GM12878 (cell line): ENCODE results near the gene DBNL.
"Not testable (repeated sequence)": the region's sequence is repeated elsewhere in the genome, so short reads cannot be mapped to it uniquely, and the experiment has no call there.

Experiments used
- ATF7 ChIP-seq: fragments of 450-650 bp; IDR thresholded peaks from 2 replicates; pipeline ENCODE4 v1.6.1; 2016; ENCODE audit warnings: low read depth, mild to moderate bottlenecking
- CEBPB ChIP-seq, 2 experiments: fragments of 150-350 bp in 1 of 2; IDR thresholded peaks; 2 replicates each; pipeline ENCODE4 v1.6.1; 2012 to 2014; ENCODE audit warnings: low read depth in 2 of 2, low read length in 2 of 2, borderline replicate concordance in 1 of 2, inconsistent platforms in 1 of 2
- EP300 ChIP-seq, 2 experiments: fragments of 150-350 bp in 1 of 2; IDR thresholded peaks; 2 replicates each; pipeline ENCODE4 v1.6.1; 2011 to 2012; ENCODE audit warnings: low read depth in 2 of 2, low read length in 2 of 2, borderline replicate concordance in 1 of 2, improper control_type of control experiment in 1 of 2, inconsistent platforms in 1 of 2; ENCODE audit not compliant: control insufficient read depth in 1 of 2
- JUND ChIP-seq: IDR thresholded peaks from 2 replicates; pipeline ENCODE4 v1.6.1; 2012; ENCODE audit warnings: low read depth, mild to moderate bottlenecking, low read length, improper control_type of control experiment, moderate library complexity
- KDM1A ChIP-seq: fragments of 200-600 bp; sonication (generic); IDR thresholded peaks from 2 replicates; pipeline ENCODE4 v1.6.1; 2016; ENCODE audit warnings: borderline replicate concordance
- MYC ChIP-seq: IDR thresholded peaks from 2 replicates; pipeline ENCODE4 v1.6.1; 2011; ENCODE audit warnings: mild to moderate bottlenecking, low read length, moderate library complexity, inconsistent platforms; ENCODE audit not compliant: insufficient read depth, insufficient replicate concordance, insufficient read length, severe bottlenecking
- POLR2A ChIP-seq: IDR thresholded peaks from 2 replicates; pipeline ENCODE4 v1.6.1; 2011; ENCODE audit warnings: low read depth, mild to moderate bottlenecking, low read length
- SMAD1 ChIP-seq: fragments of 450-650 bp; IDR thresholded peaks from 2 replicates; pipeline ENCODE4 v1.6.1; 2018; ENCODE audit warnings: mild to moderate bottlenecking, low read depth; ENCODE audit not compliant: partially characterized antibody
- ZNF274 ChIP-seq: IDR thresholded peaks from one replicate; pipeline ENCODE4 v1.8.0; 2011; ENCODE audit not compliant: insufficient read length, insufficient read depth
- TF ChIP-seq, protein P1 (sequence below): fragments of 450-650 bp; conservative IDR thresholded peaks from 2 replicates; pipeline ENCODE4 v1.6.1; 2017; ENCODE audit warnings: mild to moderate bottlenecking, moderate library complexity
- TF ChIP-seq, protein P2 (sequence below), 3 experiments: IDR thresholded peaks in 2 of 3; conservative IDR thresholded peaks in 1 of 3; 2 replicates each; pipeline ENCODE4 v1.5.1; 2011; ENCODE audit warnings: low read depth in 3 of 3, low read length in 3 of 3, mild to moderate bottlenecking in 3 of 3, control low read depth in 2 of 3, moderate library complexity in 2 of 3, inconsistent platforms in 1 of 3, mixed read lengths in 1 of 3; ENCODE audit not compliant: control insufficient read depth in 2 of 3, insufficient read depth in 1 of 3; ENCODE audit errors: extremely low read depth in 1 of 3
- TF ChIP-seq, protein P3 (sequence below): IDR thresholded peaks from 2 replicates; pipeline ENCODE4 v1.6.1; 2012; ENCODE audit warnings: mild to moderate bottlenecking, low read depth, low read length
- TF ChIP-seq, protein P4 (sequence below): IDR thresholded peaks from 2 replicates; pipeline ENCODE4 v1.6.1; 2012; ENCODE audit warnings: low read depth, low read length, improper control_type of control experiment
- TF ChIP-seq, protein P5 (sequence below): IDR thresholded peaks from 2 replicates; pipeline ENCODE4 v1.6.1; 2012; ENCODE audit warnings: low read length, inconsistent platforms

DNA sequence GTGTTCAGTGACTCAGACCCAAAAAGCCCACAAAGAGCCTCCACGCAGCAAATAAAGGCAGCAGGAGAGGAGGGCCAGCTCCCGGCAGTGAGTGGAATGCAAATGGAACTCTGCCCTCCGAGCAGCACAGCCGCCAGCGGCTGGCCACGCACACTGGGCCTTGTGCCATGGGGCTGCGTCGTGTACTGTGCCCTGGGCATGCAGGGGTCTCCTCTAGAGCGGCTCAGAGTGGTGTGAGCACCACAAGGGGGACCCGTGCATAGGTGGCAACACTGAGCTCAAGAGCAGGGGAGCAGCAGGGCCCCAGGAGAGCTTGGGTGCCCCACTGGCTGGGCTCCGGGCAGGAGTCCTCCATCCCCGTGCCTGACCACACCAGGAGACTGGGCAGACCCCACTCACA, 29.4 kb upstream of the DBNL start:
- not testable (repeated sequence) for TF ChIP-seq KDM1A; ZNF274; MYC; POLR2A; ATF7; CEBPB (IDR thresholded peaks at IDR 0.05; ENCODE audit: borderline replicate concordance in 1 of 2, low read depth in 2 of 2, low read length in 2 of 2); SMAD1; EP300 (IDR thresholded peaks at IDR 0.05; ENCODE audit: borderline replicate concordance in 1 of 2, control insufficient read depth in 1 of 2, low read depth in 2 of 2, low read length in 2 of 2); JUND
- TF ChIP-seq, protein P1, sequence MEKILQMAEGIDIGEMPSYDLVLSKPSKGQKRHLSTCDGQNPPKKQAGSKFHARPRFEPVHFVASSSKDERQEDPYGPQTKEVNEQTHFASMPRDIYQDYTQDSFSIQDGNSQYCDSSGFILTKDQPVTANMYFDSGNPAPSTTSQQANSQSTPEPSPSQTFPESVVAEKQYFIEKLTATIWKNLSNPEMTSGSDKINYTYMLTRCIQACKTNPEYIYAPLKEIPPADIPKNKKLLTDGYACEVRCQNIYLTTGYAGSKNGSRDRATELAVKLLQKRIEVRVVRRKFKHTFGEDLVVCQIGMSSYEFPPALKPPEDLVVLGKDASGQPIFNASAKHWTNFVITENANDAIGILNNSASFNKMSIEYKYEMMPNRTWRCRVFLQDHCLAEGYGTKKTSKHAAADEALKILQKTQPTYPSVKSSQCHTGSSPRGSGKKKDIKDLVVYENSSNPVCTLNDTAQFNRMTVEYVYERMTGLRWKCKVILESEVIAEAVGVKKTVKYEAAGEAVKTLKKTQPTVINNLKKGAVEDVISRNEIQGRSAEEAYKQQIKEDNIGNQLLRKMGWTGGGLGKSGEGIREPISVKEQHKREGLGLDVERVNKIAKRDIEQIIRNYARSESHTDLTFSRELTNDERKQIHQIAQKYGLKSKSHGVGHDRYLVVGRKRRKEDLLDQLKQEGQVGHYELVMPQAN = not testable (repeated sequence)
- TF ChIP-seq, protein P2, sequence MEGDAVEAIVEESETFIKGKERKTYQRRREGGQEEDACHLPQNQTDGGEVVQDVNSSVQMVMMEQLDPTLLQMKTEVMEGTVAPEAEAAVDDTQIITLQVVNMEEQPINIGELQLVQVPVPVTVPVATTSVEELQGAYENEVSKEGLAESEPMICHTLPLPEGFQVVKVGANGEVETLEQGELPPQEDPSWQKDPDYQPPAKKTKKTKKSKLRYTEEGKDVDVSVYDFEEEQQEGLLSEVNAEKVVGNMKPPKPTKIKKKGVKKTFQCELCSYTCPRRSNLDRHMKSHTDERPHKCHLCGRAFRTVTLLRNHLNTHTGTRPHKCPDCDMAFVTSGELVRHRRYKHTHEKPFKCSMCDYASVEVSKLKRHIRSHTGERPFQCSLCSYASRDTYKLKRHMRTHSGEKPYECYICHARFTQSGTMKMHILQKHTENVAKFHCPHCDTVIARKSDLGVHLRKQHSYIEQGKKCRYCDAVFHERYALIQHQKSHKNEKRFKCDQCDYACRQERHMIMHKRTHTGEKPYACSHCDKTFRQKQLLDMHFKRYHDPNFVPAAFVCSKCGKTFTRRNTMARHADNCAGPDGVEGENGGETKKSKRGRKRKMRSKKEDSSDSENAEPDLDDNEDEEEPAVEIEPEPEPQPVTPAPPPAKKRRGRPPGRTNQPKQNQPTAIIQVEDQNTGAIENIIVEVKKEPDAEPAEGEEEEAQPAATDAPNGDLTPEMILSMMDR (IDR thresholded peaks at IDR 0.05 in 2 of 3, conservative IDR thresholded peaks at IDR 0.05 in 1 of 3; ENCODE audit: control insufficient read depth in 2 of 3, extremely low read depth in 1 of 3, insufficient read depth in 1 of 3, low read depth in 3 of 3, low read length in 3 of 3) = not testable (repeated sequence)
- TF ChIP-seq, protein P3, sequence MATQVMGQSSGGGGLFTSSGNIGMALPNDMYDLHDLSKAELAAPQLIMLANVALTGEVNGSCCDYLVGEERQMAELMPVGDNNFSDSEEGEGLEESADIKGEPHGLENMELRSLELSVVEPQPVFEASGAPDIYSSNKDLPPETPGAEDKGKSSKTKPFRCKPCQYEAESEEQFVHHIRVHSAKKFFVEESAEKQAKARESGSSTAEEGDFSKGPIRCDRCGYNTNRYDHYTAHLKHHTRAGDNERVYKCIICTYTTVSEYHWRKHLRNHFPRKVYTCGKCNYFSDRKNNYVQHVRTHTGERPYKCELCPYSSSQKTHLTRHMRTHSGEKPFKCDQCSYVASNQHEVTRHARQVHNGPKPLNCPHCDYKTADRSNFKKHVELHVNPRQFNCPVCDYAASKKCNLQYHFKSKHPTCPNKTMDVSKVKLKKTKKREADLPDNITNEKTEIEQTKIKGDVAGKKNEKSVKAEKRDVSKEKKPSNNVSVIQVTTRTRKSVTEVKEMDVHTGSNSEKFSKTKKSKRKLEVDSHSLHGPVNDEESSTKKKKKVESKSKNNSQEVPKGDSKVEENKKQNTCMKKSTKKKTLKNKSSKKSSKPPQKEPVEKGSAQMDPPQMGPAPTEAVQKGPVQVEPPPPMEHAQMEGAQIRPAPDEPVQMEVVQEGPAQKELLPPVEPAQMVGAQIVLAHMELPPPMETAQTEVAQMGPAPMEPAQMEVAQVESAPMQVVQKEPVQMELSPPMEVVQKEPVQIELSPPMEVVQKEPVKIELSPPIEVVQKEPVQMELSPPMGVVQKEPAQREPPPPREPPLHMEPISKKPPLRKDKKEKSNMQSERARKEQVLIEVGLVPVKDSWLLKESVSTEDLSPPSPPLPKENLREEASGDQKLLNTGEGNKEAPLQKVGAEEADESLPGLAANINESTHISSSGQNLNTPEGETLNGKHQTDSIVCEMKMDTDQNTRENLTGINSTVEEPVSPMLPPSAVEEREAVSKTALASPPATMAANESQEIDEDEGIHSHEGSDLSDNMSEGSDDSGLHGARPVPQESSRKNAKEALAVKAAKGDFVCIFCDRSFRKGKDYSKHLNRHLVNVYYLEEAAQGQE = not testable (repeated sequence)
- TF ChIP-seq, protein P4, sequence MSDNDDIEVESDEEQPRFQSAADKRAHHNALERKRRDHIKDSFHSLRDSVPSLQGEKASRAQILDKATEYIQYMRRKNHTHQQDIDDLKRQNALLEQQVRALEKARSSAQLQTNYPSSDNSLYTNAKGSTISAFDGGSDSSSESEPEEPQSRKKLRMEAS = not testable (repeated sequence)
- TF ChIP-seq, protein P5, sequence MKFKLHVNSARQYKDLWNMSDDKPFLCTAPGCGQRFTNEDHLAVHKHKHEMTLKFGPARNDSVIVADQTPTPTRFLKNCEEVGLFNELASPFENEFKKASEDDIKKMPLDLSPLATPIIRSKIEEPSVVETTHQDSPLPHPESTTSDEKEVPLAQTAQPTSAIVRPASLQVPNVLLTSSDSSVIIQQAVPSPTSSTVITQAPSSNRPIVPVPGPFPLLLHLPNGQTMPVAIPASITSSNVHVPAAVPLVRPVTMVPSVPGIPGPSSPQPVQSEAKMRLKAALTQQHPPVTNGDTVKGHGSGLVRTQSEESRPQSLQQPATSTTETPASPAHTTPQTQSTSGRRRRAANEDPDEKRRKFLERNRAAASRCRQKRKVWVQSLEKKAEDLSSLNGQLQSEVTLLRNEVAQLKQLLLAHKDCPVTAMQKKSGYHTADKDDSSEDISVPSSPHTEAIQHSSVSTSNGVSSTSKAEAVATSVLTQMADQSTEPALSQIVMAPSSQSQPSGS = not testable (repeated sequence)
